ENCODE results near the gene ARHGAP35.

DNA sequence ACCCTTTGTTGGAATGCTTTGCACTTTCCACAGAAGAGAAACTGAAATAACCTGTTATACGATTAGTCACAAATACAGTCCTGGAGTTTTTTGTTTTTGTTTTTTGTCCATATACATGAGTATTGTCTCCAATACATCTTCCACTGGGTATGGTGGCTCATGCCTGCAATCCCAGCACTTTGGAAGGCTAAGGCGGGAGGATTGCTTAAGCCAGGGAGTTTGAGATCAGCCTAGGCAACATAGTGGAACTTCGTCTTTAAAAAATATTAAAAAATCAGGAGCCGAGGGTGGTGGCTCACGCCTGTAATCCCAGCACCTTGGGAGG lies 35.1 kb upstream of the ARHGAP35 start:
- TF ChIP-seq, protein P1, sequence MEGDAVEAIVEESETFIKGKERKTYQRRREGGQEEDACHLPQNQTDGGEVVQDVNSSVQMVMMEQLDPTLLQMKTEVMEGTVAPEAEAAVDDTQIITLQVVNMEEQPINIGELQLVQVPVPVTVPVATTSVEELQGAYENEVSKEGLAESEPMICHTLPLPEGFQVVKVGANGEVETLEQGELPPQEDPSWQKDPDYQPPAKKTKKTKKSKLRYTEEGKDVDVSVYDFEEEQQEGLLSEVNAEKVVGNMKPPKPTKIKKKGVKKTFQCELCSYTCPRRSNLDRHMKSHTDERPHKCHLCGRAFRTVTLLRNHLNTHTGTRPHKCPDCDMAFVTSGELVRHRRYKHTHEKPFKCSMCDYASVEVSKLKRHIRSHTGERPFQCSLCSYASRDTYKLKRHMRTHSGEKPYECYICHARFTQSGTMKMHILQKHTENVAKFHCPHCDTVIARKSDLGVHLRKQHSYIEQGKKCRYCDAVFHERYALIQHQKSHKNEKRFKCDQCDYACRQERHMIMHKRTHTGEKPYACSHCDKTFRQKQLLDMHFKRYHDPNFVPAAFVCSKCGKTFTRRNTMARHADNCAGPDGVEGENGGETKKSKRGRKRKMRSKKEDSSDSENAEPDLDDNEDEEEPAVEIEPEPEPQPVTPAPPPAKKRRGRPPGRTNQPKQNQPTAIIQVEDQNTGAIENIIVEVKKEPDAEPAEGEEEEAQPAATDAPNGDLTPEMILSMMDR (IDR thresholded peaks at IDR 0.05): no peak
- TF ChIP-seq POLR2A (IDR thresholded peaks at IDR 0.05): no peak
